Activated T-helper 1 cell treated with Interleukin-2 at 50 U/mL for 16 hours (primary cell): Measurements from ENCODE around the gene MAP1LC3A.

Experiments
- DNase-seq: peaks from one replicate; pipeline ENCODE4 v3.0.0-alpha.2; 2020; ENCODE audit warnings: low read depth

Gene MAP1LC3A

DNA sequence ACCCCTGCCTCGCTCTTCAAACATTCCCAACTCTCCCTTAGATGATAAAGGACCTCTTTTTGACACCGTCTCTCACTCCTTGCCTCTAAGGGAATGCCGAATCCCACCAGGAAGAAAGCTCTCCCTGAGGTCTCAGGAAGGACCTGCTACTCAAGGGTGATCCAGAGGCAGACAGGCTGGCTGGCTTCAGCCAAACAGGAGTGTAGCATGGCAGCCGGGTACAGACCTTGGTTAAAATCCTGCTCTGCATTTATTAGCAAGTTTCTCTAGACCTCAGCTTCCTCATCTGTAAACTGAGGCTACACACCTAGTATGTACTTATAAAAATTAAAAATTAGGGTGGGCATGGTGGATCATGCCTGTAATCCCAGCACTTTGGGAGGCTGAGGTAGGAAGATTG lies 17.2 kb downstream of the MAP1LC3A start:
- DNase-seq, result no peak

DNA sequence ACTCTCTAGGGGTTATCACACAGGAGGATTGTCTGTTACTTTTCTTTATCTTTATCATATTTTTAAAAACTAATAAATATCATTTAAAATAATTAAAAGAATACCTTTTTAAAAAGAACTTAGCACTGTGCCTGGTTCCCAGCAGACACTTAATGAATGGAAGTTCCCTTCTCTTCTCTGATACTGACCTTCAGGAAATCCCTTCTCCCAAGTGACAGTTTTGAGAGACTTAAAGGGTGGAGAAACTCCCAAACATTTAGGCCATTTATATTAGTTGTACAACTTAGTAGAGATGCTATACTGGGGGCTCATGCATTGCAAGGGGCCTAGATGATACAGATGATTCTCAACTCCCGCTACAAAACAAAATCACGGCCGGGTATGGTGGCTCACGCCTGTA lies 18.5 kb downstream of the MAP1LC3A start:
- DNase-seq, result no peak

DNA sequence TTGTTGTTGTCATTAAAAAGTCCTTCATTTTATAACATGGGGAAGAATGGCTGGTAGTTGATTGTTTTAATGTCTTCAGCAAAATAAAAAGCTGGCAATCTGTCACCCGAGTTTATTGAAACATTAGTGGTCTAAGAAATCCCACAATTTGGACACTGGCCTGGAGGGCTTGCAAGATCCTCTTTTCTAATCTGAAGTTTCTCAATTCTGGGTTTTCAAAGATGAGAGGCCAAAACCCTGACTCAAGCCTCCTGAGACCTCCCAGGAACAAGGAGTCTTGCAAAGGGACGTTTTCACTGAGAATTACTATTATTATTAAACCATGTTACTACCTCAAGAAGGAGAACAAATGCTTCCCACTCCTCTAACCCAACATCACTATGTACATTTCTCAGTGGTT lies 19.5 kb downstream of the MAP1LC3A start:
- DNase-seq, result no peak

DNA sequence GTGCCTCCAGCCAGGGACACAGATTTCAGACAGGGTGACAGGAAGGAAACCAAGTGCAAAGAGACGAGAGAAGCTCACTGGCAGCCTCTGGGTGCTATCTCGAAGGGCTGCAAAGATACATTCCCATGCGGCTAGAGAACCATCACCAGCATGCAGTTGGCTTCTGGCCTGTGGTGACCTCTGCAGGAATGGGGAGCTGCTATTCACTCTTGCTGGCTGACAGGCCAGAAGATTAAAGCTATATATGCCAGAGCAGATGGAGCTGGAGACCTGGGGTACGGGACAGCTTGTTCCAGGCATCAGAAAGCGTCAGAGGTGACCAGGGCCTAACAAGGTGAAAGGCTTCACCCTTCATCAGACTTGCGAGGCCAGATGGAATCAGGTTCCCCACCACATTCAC lies 20.0 kb downstream of the MAP1LC3A start:
- DNase-seq, result no peak

DNA sequence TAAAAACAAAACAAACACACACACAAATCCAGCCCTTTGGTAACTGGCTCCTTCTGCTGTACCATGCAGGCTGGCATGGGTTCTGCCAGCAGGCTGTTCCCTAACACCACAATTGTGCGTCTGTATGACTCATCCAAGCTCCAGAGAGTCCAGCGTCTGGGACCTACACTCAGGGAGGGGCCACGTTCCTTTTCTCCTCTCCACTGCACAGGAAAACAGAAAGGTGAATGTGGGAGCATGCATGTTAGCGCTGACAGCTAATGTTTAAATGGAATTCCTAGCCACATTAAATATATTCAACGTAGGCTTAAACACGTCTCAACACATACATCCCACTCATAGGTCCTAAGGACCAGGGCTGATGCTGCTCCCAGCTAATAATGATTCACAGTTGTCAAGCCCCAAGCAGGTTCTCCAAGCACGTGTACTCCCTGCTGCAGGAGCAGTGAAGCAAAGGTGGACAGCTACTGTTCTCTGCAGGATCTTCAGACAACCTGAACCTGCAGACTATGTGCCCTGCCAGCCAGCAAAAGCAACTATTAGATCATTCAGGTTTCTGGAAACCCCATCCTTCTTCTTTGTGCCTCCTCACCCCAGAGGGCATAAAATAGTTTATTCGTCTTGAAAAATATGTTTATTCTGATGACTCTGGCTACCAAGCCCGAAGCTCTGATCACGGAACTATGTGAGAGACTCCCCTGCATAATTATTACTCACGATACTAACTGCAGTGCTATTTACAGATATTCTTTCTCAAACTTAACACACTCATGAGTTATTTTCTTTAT lies 20.9 kb downstream of the MAP1LC3A start:
- no peak for DNase-seq

DNA sequence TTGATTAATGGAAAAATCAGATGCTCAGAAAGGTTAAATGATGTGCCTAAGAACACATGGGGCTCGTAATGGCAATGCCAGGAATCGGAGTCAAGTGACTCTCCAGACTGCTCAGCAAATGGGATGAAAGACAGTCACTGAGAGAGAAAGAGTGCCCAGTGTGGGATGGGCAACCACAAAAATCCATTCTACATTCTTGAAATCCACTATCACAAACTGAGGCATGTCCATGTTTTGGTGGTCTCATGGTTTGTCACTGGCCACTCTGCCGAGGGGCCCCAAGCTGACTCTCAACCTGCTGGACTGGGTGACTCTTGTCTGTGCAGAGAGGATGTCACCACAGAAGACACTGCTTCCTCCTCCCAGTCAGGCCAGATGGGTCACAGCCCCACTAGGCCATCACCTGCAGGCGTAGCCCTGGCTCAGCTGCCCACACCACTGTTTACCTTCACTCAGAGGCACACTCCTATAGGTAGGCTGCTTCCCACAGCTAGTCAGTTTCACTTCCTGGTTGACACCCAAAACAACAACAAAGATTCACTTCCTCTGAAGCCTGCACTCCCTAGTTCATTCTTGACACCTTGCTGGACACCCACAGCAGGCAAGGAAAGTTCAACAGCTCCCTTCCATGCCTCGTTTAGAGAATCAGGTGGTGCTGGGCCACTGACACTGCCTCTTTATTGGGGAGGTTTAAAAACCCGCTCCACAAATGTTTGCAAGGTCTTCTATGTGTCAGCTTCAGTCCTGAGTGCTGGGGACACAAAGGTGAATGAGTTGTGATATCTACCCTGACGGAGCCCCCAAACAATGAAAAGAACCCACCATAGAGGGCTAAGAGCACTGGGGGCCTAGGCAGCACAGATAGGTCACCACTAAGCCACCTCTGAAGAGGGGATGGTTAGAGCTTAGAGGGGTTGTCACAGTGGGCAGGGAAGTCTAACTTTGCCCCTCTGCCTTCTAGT lies 21.7 kb downstream of the MAP1LC3A start:
- no peak for DNase-seq

DNA sequence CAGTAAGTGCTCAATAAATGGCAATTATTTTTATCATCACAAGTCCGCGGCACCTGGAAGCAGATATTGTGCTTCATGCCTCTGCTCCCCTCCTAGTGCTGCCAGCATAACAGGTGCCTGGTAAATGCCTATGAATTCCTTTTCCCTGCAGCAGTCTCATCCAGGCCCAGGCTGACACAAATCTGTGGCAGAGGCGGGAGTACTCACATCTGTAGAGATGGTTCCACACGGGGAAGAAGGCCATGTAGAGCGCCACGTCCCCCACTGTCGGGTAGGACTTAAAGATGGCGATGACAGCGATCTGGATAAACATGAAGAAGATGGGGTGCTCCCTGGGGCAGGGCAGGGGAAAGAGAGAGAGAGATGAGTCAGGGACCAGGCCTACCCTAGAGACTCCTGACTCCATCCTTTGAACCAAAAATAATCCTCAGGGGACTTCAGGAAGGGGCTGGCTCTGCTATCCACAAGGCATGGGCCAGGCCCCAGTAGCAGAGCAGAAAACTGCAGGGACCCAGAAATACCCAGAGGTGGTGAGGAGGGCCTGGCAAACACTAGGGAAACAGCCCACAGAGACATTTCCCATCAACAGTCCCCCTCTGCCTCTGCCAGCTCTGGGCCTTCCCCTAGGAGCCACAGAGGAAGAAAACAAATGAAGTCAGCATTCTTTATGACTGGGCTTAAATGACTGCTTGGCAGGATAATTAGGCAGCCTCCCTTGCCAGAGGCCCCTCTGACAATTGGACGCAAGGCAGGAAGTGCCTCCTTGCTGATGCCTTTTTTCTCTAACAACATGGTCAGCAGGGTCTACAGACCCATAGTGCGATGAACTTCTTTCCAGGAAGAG lies 23.0 kb downstream of the MAP1LC3A start:
- no peak for DNase-seq

DNA sequence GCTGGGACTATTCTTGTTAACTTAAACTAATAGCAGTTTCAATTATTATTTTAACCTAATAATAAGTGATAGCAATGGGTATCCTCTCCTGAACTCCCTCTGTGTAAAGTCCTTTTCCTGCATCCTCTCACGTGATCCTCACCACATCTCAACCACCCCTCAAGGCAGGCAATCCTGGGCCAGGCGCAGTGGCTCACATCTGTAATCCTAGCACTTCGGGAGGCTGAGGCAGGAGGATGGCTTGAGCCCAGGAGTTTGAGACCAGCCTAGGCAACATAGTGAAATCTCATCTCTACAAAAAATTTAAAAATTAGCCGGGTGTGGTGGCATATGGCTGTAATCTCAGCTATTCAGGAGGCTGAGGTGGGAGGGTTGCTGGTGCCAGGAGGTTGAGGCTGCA lies 23.7 kb downstream of the MAP1LC3A start:
- DNase-seq, result no peak

DNA sequence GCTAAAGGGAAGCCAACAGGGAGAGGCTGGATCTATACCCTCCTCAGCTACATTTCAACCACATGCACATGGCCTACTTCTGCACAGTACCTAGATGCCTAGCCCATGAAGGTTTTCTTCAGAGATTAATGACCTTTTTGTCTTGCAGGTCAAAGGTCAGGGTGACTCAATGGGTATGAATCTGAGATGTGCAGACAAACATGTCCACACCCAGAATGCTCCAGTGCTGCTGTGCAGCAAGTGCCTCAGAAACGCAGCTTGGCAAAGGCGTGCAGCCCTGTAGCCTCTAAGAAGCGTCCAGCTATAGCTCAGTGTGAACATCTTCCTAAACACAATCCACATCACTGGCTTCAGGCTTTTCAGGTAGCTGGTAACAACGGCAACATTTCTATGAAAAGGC lies 24.4 kb downstream of the MAP1LC3A start:
- DNase-seq, result no peak

DNA sequence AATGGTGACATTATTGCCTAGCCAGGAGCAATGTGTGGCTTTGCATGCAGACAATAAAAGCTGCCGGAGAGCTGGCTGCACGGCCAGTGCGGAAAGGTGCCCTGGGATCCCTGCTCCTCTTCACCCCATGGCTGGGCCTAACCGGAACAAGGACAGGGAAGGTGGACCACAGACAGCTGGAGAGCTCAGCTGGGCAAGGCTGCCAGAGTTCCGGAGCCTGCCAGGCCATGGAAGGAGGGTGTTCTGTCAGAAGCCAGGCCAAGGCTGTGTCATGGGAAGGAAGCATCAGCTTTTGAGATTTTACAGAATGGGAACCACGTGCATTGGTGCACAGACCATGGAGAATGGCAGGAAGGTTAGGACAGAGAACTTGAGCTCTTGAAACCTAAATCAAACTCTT lies 25.0 kb downstream of the MAP1LC3A start:
- no peak for DNase-seq

DNA sequence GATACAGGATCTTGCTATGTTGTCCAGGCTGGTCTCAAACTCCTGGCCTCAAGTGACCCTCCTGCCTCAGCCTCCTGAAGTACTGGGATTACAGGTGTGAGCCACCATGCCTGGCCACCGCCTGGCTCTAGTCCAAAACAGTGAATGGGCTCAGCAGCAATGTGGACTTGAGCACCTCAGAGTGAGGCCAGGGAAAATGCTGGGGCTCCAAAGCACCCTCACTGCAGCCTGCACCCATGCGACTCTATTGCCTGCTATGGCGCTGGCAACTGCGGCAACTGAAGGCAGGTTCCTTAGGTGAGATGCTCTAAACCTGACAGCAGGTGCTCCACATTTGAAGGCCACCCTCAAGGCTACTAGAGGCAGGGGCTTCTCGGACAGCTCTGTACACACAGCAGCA lies 26.5 kb downstream of the MAP1LC3A start:
- DNase-seq, result no peak

DNA sequence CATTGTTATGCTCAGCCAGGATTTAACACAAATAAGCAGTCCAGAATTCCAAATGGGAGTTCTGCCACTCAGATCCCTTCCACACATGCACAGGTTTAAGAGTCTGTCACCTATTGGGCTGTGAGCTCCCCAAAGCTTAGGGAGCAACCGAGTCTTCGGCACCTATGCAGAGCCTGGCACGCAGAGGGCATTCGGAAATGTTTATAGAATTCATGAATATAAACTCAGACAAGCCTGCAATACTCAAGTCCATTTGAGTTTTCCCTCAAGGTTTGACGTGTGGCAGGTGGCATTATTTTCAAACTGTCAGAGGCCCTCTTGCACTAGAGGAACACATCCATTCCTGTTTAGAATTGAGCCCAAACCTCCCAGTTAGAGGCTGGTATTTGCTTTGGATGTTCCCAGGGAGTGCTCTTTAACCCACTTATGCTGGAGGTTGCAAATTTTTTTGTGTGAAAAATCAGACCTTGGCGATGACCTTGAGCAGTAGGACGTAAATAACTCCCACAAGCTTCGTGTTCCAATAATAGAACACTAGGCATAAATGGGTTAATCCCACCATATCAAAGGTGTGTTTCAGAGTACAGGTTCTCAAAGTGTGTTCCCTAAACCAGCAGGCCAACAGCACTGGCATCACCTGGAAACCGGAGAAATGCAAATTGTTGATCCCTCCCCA lies 28.1 kb downstream of the MAP1LC3A start:
- no peak for DNase-seq

DNA sequence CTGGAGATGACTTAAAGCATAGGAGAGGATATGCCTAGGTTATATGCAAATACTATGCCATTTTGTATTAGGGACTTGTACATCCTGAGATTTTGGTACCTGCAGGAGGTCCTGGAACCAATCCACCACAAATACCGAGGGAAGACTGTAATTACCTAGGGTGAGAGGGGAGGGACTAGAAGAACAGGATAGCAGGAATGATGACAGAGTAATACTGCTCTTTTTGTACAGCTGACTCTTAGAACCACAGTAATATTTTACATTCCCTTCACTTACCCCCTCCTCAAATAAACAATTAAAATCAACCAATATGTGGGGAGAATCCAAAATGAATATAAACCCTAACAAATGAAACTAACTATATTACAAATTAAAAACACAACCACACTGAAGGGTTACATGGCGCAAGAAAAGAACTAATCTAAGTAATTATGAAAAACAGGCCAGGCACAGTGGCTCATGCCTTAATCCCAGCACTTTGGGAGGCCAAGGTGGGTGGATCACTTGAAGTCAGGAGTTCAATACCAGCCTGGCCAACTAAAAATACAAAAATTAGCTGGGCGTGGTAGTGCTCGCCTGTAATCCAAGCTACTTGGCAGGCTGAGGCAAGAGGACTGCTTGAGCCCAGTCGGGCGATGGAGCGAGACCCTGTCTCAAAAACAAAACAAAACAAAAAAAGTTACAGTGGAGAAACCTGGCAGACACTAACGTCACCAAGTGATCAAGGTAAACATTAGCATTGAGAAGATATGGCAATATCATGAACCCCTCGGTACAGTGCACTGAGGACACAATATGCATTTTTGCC lies 37.1 kb downstream of the MAP1LC3A start:
- no peak for DNase-seq

DNA sequence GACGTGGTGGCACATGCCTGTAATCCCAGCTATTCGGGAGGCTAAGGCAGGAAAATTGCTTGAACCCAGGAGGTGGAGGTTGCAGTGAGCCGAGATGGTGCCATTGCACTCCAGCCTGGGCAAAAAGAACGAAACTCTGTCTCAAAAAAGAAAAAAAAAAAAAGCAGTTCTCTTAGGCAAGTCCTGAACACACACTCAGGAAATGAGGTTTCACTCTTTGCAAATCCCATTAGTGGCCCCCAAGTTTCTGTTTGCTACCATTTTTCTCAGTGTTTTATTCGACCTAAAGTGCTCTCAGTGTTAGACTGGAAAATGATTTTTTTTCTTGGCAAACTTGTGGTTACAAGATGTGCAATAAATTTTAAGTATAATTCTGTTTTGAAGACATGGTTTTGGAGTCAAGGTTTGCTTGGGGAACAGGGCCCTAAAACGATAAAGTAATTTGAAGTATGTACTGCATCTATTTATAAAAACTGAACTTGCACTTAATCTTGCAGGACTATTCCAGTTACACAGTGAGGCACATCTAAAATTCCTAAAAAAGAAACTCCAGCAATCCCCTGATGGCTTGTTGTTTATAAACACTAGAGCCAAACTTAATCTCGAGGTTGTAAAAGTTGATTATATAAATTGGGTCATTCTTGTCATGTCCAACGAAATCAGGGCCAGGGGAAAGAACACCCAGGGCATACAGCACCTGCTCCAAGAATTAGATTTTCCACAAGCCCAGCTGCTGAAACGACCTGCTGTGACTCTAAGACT lies 42.6 kb downstream of the MAP1LC3A start:
- no peak for DNase-seq

DNA sequence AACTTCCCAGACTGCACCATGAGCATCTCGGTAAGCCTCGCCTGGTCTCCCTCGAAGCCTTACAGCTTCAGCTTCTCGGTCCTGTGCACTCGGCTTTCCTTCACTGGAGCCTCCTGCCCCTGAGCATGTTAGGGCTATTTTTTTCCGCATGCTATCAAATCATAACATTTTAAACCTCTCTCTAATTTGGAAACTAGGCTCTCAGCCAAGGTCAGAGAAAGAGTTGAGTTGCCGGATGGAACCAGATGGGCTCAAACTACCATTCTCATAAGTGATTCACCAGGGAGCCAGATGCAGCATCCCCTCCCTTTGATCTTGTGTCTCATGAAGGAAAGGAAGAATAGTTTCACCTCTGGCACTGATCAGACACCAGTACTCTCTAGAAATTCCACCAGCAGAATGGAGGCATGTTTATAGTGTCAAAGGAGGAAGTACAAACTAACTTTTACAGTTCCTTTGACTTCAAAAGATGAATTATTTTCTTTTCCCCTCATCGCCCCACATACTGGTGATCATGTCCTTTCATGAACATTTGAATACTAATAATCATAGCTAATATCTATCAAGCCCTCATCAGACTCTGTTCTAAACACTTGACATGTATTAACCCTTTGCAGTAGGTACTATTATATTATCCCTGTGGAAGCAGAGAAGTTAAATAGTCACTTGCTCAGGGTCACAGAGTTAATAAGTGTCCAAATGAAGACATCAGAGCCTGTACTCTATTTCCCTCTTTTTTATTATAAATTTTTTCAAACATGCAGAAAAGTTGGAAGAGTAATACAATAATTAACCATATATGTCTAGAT lies 46.7 kb downstream of the MAP1LC3A start:
- DNase-seq, result no peak

DNA sequence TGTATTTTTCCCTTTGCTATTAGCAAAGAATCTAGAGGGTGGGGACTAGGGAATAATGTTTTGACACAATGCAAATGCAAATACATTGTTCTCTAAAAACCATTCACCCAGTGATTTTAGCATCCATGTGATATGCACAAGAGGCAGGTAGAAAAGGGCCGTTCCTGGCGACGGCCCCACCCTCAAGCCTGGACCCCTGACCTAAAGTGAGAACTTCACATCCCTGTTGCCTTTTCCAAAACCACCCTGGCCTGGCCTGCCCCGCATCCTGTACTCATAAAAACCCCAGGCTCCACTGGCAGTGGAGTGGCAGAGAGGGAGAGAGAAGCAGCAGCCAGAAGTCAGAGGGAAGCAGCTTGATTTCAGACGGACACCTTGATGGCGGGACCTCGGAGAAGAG lies 48.5 kb downstream of the MAP1LC3A start:
- no peak for DNase-seq
